WTC11 (cell line): Measurements from ENCODE around the gene MAS1L. TPM values are rescaled to one million over a fixed set of nuclear protein-coding genes. Genes with fewer than 3 reads are reported as not detected.

Experiments used
- ATAC-seq: fragments of 200-7000 bp; cut with Tn5 transposase; 2 replicates; pipeline ENCODE4 v1.10.0; 2021; ENCODE audit warnings: mild to moderate bottlenecking, moderate library complexity
- CTCF ChIA-PET: fragments of 300-600 bp; sonication (Branson Sonifier 250); formaldehyde crosslinking; loops from one replicate; lab custom pipeline; 2021; ENCODE audit warnings: antibody characterized with exemption; lab: Charles Lee
- POLR2A ChIA-PET: fragments of 350-600 bp; sonication (Branson Sonifier 250); formaldehyde crosslinking; loops from one replicate; lab custom pipeline; 2021; ENCODE audit warnings: antibody characterized with exemption; lab: Charles Lee
- DNase-seq: peaks from one replicate; pipeline ENCODE4 v3.0.0; 2021; ENCODE audit warnings: low spot score
- H3K27ac Mint-ChIP-seq: 2 replicates; pipeline ENCODE4 v1.8.0; 2021; ENCODE audit warnings: mixed read lengths
- H3K27me3 Mint-ChIP-seq: 2 replicates; pipeline ENCODE4 v1.8.0; 2021; ENCODE audit warnings: low read depth, mild to moderate bottlenecking, moderate library complexity, mixed read lengths
- H3K36me3 Mint-ChIP-seq: 2 replicates; pipeline ENCODE4 v1.8.0; 2021; ENCODE audit warnings: mixed read lengths
- H3K4me1 Mint-ChIP-seq: 2 replicates; pipeline ENCODE4 v1.8.0; 2022; ENCODE audit warnings: mixed read lengths
- H3K4me3 Mint-ChIP-seq: 2 replicates; pipeline ENCODE4 v1.8.0; 2021; ENCODE audit warnings: mild to moderate bottlenecking, moderate library complexity, mixed read lengths
- H3K9me3 Mint-ChIP-seq: 2 replicates; pipeline ENCODE4 v1.8.0; 2021; ENCODE audit warnings: mixed read lengths
- CBFB ChIP-seq: sonication (generic); formaldehyde crosslinking; IDR thresholded peaks from 2 replicates; pipeline ENCODE4 v1.8.1; 2022; ENCODE audit warnings: mild to moderate bottlenecking, low read depth, missing genetic modification reagents
- CREB1 ChIP-seq: sonication (generic); formaldehyde crosslinking; IDR thresholded peaks from 2 replicates; pipeline ENCODE4 v1.8.0; 2023; ENCODE audit warnings: mild to moderate bottlenecking, missing genetic modification reagents
- E2F1 ChIP-seq: sonication (generic); formaldehyde crosslinking; IDR thresholded peaks from 2 replicates; pipeline ENCODE4 v1.8.0; 2022; ENCODE audit warnings: mild to moderate bottlenecking, missing genetic modification reagents
- EMX1 ChIP-seq: fragments of 250-450 bp; sonication (Bioruptor Pico); IDR thresholded peaks from 2 replicates; pipeline ENCODE4 v1.8.0; 2021; ENCODE audit warnings: mild to moderate bottlenecking
- JAZF1 ChIP-seq: fragments of 250-450 bp; sonication (Bioruptor Pico); IDR thresholded peaks from 2 replicates; pipeline ENCODE4 v1.9.0; 2021; ENCODE audit warnings: moderate library complexity, mild to moderate bottlenecking, inconsistent platforms
- NFE2L1 ChIP-seq: sonication (generic); formaldehyde crosslinking; IDR thresholded peaks from 2 replicates; pipeline ENCODE4 v1.8.1; 2023; ENCODE audit warnings: missing genetic modification reagents
- NFYB ChIP-seq: sonication (generic); formaldehyde crosslinking; conservative IDR thresholded peaks from 2 replicates; pipeline ENCODE4 v1.8.0; 2022; ENCODE audit warnings: low read depth, missing genetic modification reagents
- NR1H2 ChIP-seq: sonication (generic); formaldehyde crosslinking; IDR thresholded peaks from 2 replicates; pipeline ENCODE4 v1.9.0; 2021; ENCODE audit warnings: mild to moderate bottlenecking, moderate library complexity, missing genetic modification reagents
- SMAD4 ChIP-seq: sonication (generic); formaldehyde crosslinking; IDR thresholded peaks from 2 replicates; pipeline ENCODE4 v1.8.0; 2022; ENCODE audit warnings: mild to moderate bottlenecking, missing genetic modification reagents
- SP1 ChIP-seq: sonication (generic); formaldehyde crosslinking; conservative IDR thresholded peaks from 2 replicates; pipeline ENCODE4 v1.8.1; 2022; ENCODE audit warnings: missing genetic modification reagents
- TEAD4 ChIP-seq: sonication (generic); formaldehyde crosslinking; IDR thresholded peaks from 2 replicates; pipeline ENCODE4 v1.8.0; 2022; ENCODE audit warnings: mild to moderate bottlenecking, missing genetic modification reagents
- ZNF121 ChIP-seq: sonication (generic); formaldehyde crosslinking; IDR thresholded peaks from 2 replicates; pipeline ENCODE4 v1.8.0; 2023; ENCODE audit warnings: missing genetic modification reagents
- ZNF219 ChIP-seq: sonication (generic); formaldehyde crosslinking; IDR thresholded peaks from 2 replicates; pipeline ENCODE4 v1.8.0; 2023; ENCODE audit warnings: missing genetic modification reagents, mild to moderate bottlenecking, borderline replicate concordance
- ZNF423 ChIP-seq: fragments of 250-450 bp; sonication (Bioruptor Pico); IDR thresholded peaks from 2 replicates; pipeline ENCODE4 v2.1.2; 2022; ENCODE audit warnings: mild to moderate bottlenecking, moderate library complexity
- ZNF532 ChIP-seq: fragments of 250-450 bp; sonication (Bioruptor Pico); IDR thresholded peaks from 2 replicates; pipeline ENCODE4 v1.9.0; 2021; ENCODE audit warnings: mild to moderate bottlenecking, borderline replicate concordance
- total RNA-seq: library from RNA; stranded (reverse); gene quantifications from 3 replicates; pipeline ENCODE4 v1.2.3, GENCODE V29; 2021
- TF ChIP-seq, protein P1 (sequence below): fragments of 200-600 bp; IDR thresholded peaks from 2 replicates; pipeline ENCODE4 v1.8.0; 2022; ENCODE audit warnings: antibody characterized with exemption
- TF ChIP-seq, protein P2 (sequence below): sonication (generic); formaldehyde crosslinking; IDR thresholded peaks from 2 replicates; pipeline ENCODE4 v1.8.1; 2023; ENCODE audit warnings: mild to moderate bottlenecking, missing genetic modification reagents, moderate library complexity
- TF ChIP-seq, protein P3 (sequence below): sonication (generic); formaldehyde crosslinking; IDR thresholded peaks from 2 replicates; pipeline ENCODE4 v1.8.1; 2022; ENCODE audit warnings: mild to moderate bottlenecking, missing genetic modification reagents, moderate library complexity, borderline replicate concordance

The MAS1L gene
- total RNA-seq, 1 experiment from 2014 or later, result not detected

DNA sequence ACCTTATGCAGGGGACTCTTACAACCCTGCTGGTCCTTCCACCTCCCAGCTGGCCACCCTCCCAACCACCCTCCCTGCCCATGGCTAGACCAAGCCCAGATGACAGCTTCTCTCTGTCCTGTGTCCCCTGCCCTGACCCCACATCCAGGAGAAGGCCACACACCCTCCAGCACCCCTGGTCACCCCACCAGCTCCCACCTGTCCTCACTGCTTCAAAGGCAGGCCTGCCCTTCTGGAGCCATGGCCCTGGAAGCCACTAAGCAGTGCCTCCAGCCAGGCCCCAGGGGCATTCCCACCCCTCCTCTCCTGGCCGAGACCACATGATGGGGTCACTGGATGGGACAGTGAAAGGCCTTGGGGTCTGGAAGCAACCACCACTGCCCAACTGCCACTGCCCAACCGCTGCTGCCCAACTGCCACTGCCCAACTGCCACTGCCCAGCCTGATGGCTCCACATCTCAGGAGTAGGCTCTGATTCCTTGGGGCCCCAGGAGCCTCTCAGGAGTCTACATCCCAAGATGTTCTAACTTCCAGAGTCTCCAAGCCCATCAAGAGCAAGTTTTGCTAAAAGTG lies 41.3 kb upstream of the MAS1L start:
- ATAC-seq, result no peak
- H3K27ac Mint-ChIP-seq, result no peak overlapping the region
- ChIA-PET CTCF (no interaction called here), POLR2A (interaction anchor here (0.6 kb wide), 1 partner anchor 541 kb away, joined by 8 read pairs; no protein-coding TSS in a partner anchor)
- H3K27me3 Mint-ChIP-seq, result no peaks in the 10 kb centered on the region
- DNase-seq, result no peak
- TF ChIP-seq CBFB (CRISPR knock-in tag), result no peak
- TF ChIP-seq E2F1 (CRISPR knock-in tag), result no peak
- TF ChIP-seq CREB1, result no peak
- no peak for TF ChIP-seq ZNF219 (CRISPR knock-in tag)
- no peak for TF ChIP-seq ZNF121 (CRISPR knock-in tag)
- TF ChIP-seq, protein P1, sequence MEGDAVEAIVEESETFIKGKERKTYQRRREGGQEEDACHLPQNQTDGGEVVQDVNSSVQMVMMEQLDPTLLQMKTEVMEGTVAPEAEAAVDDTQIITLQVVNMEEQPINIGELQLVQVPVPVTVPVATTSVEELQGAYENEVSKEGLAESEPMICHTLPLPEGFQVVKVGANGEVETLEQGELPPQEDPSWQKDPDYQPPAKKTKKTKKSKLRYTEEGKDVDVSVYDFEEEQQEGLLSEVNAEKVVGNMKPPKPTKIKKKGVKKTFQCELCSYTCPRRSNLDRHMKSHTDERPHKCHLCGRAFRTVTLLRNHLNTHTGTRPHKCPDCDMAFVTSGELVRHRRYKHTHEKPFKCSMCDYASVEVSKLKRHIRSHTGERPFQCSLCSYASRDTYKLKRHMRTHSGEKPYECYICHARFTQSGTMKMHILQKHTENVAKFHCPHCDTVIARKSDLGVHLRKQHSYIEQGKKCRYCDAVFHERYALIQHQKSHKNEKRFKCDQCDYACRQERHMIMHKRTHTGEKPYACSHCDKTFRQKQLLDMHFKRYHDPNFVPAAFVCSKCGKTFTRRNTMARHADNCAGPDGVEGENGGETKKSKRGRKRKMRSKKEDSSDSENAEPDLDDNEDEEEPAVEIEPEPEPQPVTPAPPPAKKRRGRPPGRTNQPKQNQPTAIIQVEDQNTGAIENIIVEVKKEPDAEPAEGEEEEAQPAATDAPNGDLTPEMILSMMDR, result no peak
- no peak for TF ChIP-seq ZNF423
- no peak for TF ChIP-seq ZNF532
- no peak for TF ChIP-seq JAZF1
- no peak for TF ChIP-seq EMX1 (CRISPR knock-in tag)
- TF ChIP-seq TEAD4, result no peak
- no peak for TF ChIP-seq SP1 (CRISPR knock-in tag)
- TF ChIP-seq, protein P2, sequence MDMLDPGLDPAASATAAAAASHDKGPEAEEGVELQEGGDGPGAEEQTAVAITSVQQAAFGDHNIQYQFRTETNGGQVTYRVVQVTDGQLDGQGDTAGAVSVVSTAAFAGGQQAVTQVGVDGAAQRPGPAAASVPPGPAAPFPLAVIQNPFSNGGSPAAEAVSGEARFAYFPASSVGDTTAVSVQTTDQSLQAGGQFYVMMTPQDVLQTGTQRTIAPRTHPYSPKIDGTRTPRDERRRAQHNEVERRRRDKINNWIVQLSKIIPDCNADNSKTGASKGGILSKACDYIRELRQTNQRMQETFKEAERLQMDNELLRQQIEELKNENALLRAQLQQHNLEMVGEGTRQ, result no peak
- TF ChIP-seq, protein P3, sequence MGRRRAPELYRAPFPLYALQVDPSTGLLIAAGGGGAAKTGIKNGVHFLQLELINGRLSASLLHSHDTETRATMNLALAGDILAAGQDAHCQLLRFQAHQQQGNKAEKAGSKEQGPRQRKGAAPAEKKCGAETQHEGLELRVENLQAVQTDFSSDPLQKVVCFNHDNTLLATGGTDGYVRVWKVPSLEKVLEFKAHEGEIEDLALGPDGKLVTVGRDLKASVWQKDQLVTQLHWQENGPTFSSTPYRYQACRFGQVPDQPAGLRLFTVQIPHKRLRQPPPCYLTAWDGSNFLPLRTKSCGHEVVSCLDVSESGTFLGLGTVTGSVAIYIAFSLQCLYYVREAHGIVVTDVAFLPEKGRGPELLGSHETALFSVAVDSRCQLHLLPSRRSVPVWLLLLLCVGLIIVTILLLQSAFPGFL (CRISPR knock-in tag), result no peak
- TF ChIP-seq NFYB (CRISPR knock-in tag), result no peak
- no peak for TF ChIP-seq NR1H2 (CRISPR knock-in tag)
- no peak for TF ChIP-seq NFE2L1 (CRISPR knock-in tag)
- no peak for TF ChIP-seq SMAD4
- TF ChIP-seq, all 79 proteins: peak for 0
- H3K4me1 Mint-ChIP-seq, result peaks cover 20% of the 10 kb centered on the region
- H3K4me3 Mint-ChIP-seq, result no peak overlapping the region
- peaks cover 20% of the 10 kb centered on the region for H3K9me3 Mint-ChIP-seq
- H3K36me3 Mint-ChIP-seq, result peaks cover 8% of the 10 kb centered on the region
